Measurements from ENCODE around the gene TIMM17B. TPM values are rescaled to one million over a fixed set of nuclear protein-coding genes. Genes with fewer than 3 reads are reported as not detected.

Gene TIMM17B
- polyA plus RNA-seq, 2 of the 4 experiments (the other 2 are of a cell fraction), result 68.9 to 76.9 TPM

DNA sequence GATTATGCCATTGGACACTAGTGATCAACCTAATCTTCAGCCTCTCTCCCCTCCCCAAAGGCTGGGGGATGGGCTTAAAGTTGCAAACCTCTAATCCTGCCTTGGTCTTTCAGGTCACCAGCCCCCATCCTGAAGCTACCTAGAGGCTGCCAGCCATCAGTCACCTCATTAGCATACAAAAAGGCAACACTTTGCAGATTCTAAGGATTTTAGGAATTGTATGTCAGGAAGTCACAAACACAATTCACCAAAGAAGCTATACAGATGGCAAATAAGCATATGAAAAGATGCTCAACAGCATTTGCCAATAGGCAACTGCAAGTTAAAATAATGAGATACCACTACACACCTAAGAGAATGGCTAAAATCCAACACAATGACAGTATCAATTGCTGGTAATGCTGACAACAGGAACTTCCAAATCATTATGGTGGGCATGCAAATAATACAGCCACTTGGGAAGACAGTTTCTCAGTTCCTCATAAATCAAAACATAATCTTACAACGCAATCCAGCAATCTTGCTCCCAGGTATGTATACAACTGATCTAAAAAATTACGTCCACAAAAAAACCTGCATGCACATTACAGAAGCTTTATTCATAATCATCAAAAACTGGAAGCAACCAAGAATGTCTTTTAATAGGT is 30.3 kb upstream of the TIMM17B start:
- Histone ChIP-seq H3K27ac (no peak overlapping the region), H3K9me3 (no peaks in the 10 kb centered on the region), H3K4me3 (no peak overlapping the region), H3K4me2 (no peak overlapping the region), H3K4me1 (no peaks in the 10 kb centered on the region)
- 96% methylated on average over 2 of the region's 2 CpGs for WGBS (ENCODE audit: missing lambda C conversion rate)
- FAIRE-seq (no peak), DNase-seq (ENCODE audit: low read depth in 1 of 2, low spot score in 1 of 2) (no peak), ATAC-seq (no peak)
- ChIA-PET POLR2A (no interaction called here), CTCF (interaction anchor here (1.0 to 1.3 kb wide), 2 partner anchors 17 to 18 kb away, joined by 3 to 4 read pairs; no protein-coding TSS in a partner anchor)
- no peak for TF ChIP-seq CBX2 (IDR thresholded peaks at IDR 0.05; ENCODE audit: borderline replicate concordance, low read depth)
- TF ChIP-seq ZSCAN20 (CRISPR knock-in tag; IDR thresholded peaks at IDR 0.05), result no peak
- no peak for TF ChIP-seq PHF8 (IDR thresholded peaks at IDR 0.05; ENCODE audit: borderline replicate concordance, low read depth)
- TF ChIP-seq, protein P1, sequence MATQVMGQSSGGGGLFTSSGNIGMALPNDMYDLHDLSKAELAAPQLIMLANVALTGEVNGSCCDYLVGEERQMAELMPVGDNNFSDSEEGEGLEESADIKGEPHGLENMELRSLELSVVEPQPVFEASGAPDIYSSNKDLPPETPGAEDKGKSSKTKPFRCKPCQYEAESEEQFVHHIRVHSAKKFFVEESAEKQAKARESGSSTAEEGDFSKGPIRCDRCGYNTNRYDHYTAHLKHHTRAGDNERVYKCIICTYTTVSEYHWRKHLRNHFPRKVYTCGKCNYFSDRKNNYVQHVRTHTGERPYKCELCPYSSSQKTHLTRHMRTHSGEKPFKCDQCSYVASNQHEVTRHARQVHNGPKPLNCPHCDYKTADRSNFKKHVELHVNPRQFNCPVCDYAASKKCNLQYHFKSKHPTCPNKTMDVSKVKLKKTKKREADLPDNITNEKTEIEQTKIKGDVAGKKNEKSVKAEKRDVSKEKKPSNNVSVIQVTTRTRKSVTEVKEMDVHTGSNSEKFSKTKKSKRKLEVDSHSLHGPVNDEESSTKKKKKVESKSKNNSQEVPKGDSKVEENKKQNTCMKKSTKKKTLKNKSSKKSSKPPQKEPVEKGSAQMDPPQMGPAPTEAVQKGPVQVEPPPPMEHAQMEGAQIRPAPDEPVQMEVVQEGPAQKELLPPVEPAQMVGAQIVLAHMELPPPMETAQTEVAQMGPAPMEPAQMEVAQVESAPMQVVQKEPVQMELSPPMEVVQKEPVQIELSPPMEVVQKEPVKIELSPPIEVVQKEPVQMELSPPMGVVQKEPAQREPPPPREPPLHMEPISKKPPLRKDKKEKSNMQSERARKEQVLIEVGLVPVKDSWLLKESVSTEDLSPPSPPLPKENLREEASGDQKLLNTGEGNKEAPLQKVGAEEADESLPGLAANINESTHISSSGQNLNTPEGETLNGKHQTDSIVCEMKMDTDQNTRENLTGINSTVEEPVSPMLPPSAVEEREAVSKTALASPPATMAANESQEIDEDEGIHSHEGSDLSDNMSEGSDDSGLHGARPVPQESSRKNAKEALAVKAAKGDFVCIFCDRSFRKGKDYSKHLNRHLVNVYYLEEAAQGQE (IDR thresholded peaks at IDR 0.05), result no peak

- no peak for TF ChIP-seq MYC (IDR thresholded peaks at IDR 0.05; ENCODE audit: borderline replicate concordance, low read length)
- no peak for TF ChIP-seq ZC3H11A (IDR thresholded peaks at IDR 0.05)
- no peak for TF ChIP-seq ESRRA (IDR thresholded peaks at IDR 0.05; ENCODE audit: borderline replicate concordance, low read length)
- no peak for TF ChIP-seq PBX3 (IDR thresholded peaks at IDR 0.05)
- TF ChIP-seq, protein P2, sequence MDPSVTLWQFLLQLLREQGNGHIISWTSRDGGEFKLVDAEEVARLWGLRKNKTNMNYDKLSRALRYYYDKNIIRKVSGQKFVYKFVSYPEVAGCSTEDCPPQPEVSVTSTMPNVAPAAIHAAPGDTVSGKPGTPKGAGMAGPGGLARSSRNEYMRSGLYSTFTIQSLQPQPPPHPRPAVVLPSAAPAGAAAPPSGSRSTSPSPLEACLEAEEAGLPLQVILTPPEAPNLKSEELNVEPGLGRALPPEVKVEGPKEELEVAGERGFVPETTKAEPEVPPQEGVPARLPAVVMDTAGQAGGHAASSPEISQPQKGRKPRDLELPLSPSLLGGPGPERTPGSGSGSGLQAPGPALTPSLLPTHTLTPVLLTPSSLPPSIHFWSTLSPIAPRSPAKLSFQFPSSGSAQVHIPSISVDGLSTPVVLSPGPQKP (IDR thresholded peaks at IDR 0.05; ENCODE audit: low read depth, low read length), result no peak
- TF ChIP-seq CEBPB (IDR thresholded peaks at IDR 0.05), result no peak
- no peak for TF ChIP-seq JUN (IDR thresholded peaks at IDR 0.05)
- TF ChIP-seq HDAC2 (IDR thresholded peaks at IDR 0.05), result no peak
- no peak for TF ChIP-seq MAZ (IDR thresholded peaks at IDR 0.05; ENCODE audit: borderline replicate concordance, low read depth, low read length)
- no peak for TF ChIP-seq JUNB (IDR thresholded peaks at IDR 0.05)
- TF ChIP-seq RNF2 (IDR thresholded peaks at IDR 0.05; ENCODE audit: borderline replicate concordance, low read depth), result no peak
- no peak for TF ChIP-seq CBX8 (IDR thresholded peaks at IDR 0.05)
- TF ChIP-seq HOXB13 (CRISPR knock-in tag; IDR thresholded peaks at IDR 0.05; ENCODE audit: low read depth), result no peak
- TF ChIP-seq KDM1A (IDR thresholded peaks at IDR 0.05; ENCODE audit: low read depth), result no peak
- TF ChIP-seq, protein P3, sequence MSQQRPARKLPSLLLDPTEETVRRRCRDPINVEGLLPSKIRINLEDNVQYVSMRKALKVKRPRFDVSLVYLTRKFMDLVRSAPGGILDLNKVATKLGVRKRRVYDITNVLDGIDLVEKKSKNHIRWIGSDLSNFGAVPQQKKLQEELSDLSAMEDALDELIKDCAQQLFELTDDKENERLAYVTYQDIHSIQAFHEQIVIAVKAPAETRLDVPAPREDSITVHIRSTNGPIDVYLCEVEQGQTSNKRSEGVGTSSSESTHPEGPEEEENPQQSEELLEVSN (IDR thresholded peaks at IDR 0.05; ENCODE audit: borderline replicate concordance, low read depth), result no peak
- FAIRE-seq (no peak), ATAC-seq (no peak), DNase-seq (ENCODE audit: low read depth in 1 of 2, low spot score in 1 of 2) (no peak)
- Histone ChIP-seq H3K4me3 (no peak overlapping the region), H3K4me2 (no peak overlapping the region), H3K9me3 (no peaks in the 10 kb centered on the region), H3K27ac (no peak overlapping the region), H3K4me1 (no peaks in the 10 kb centered on the region)
- POLR2A ChIA-PET, result no interaction called here
- 88% methylated on average over 5 of the region's 5 CpGs for WGBS (ENCODE audit: missing lambda C conversion rate)
- CTCF ChIA-PET, result interaction anchor here (1.3 kb wide), 1 partner anchor 19 kb away, joined by 3 read pairs; no protein-coding TSS in a partner anchor
Observed at GRCh38 chrX:48927123-48927522, 29.6 kb upstream of the TIMM17B start.

All from A549 (cell line).